Activated CD4-positive, alpha-beta memory T cell treated with anti-CD3 and anti-CD28 coated beads for 36 hours (primary cell): ENCODE results near the gene STARD10. TPM values are rescaled to one million over a fixed set of nuclear protein-coding genes. Genes with fewer than 3 reads are reported as not detected.

Experiments used
- CTCF ChIA-PET: fragments of 350-600 bp; sonication (Branson Sonifier 250); formaldehyde crosslinking; loops from one replicate; lab custom pipeline; 2021; ENCODE audit warnings: antibody characterized with exemption, inconsistent platforms; lab: Charles Lee
- POLR2A ChIA-PET: fragments of 350-600 bp; sonication (Branson Sonifier 250); formaldehyde crosslinking; loops from one replicate; lab custom pipeline; 2021; ENCODE audit warnings: antibody characterized with exemption; lab: Charles Lee
- DNase-seq: peaks from one replicate; pipeline ENCODE4 v3.0.0-alpha.2; 2020
- H3K27ac Mint-ChIP-seq: one replicate; pipeline ENCODE4 v1.8.0; 2021; ENCODE audit warnings: mixed read lengths
- H3K27me3 Mint-ChIP-seq: one replicate; pipeline ENCODE4 v1.8.0; 2021; ENCODE audit warnings: mixed read lengths
- H3K36me3 Mint-ChIP-seq: one replicate; pipeline ENCODE4 v1.8.0; 2021; ENCODE audit warnings: mixed read lengths
- H3K4me1 Mint-ChIP-seq: one replicate; pipeline ENCODE4 v1.8.0; 2021; ENCODE audit warnings: low read depth, mixed read lengths
- H3K4me3 Mint-ChIP-seq: one replicate; pipeline ENCODE4 v1.8.0; 2021; ENCODE audit warnings: mild to moderate bottlenecking, mixed read lengths
- H3K9me3 Mint-ChIP-seq: one replicate; pipeline ENCODE4 v1.8.0; 2021; ENCODE audit warnings: mixed read lengths
- intact Hi-C: fragments of 100-400 bp; cut with micrococcal nuclease; formaldehyde crosslinking; loops from one replicate; pipeline ENCODE4 v1.15.1; 2023
- total RNA-seq, 2 experiments: library from RNA; stranded (reverse); gene quantifications; one replicate each; pipeline ENCODE4 v1.2.3, GENCODE V29; 2021

The STARD10 gene
- total RNA-seq, 2 experiments from 2014 or later: 14.8 to 16.8 TPM

DNA sequence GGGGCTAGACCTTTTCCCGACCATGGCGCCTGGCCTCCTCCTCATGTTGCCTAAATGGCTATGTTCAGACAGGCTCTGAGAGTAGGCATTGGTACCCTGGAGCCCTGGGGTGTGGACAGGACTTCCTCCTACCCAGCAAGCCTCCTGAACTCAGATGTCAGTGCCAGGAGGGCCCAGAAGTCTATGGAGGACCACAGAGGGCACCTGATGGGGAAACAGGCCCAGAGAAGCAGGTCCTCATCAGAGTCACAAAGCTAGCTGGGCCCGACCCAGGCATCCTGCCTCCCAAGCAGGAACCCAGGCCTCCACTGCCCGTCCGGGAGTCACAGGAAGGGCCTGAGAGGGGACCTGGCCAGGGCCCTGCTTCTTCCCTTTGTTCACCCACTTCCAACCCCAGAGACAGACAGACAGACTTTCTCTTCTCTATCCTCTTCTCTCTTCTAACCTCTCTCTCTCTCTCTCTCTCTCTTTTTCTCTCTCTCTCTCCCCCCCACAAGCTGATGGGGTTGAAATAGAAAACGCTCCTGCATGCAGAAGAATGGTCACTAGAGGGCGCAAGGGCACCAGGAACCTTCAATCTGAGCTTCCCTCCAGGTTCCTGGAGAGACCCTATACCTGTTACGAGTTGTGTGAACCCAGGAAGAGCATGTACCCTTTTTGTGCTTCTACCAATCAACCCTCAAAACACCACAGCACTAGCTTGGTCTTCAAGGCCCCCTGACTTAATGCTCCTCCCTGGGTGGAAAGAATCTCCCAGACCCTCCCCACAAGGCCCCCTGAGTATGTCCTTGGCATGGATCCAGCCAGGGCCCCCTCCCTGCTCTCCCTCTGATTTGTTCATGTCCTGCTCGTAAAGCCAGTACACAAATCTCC is 68.8 kb downstream of the STARD10 start:
- intact Hi-C loops: loop anchor here (1.0 to 10.0 kb wide), 5 partner anchors 37 to 520 kb away; partner anchors contain the start of gene FCHSD2
- no peaks in the 10 kb centered on the region for H3K27me3 Mint-ChIP-seq
- peaks cover 27% of the 10 kb centered on the region for H3K4me1 Mint-ChIP-seq
- peaks cover 1% of the 10 kb centered on the region for H3K36me3 Mint-ChIP-seq
- no peaks in the 10 kb centered on the region for H3K9me3 Mint-ChIP-seq
- H3K27ac Mint-ChIP-seq: peak overlapping the region; percentile 59
- DNase-seq: peak; percentile 86
- ChIA-PET POLR2A (interaction anchor here (0.9 to 1.4 kb wide), 4 partner anchors 11 to 91 kb away, joined by 3 to 8 read pairs (median 4); no protein-coding TSS in a partner anchor), CTCF (interaction anchor here (0.6 to 7.9 kb wide), 45 partner anchors 8 to 533 kb away, joined by 3 to 129 read pairs (median 4); partner anchors contain the start of genes ATG16L2, FCHSD2 and STARD10)
- H3K4me3 Mint-ChIP-seq: peak overlapping the region; percentile 47

DNA sequence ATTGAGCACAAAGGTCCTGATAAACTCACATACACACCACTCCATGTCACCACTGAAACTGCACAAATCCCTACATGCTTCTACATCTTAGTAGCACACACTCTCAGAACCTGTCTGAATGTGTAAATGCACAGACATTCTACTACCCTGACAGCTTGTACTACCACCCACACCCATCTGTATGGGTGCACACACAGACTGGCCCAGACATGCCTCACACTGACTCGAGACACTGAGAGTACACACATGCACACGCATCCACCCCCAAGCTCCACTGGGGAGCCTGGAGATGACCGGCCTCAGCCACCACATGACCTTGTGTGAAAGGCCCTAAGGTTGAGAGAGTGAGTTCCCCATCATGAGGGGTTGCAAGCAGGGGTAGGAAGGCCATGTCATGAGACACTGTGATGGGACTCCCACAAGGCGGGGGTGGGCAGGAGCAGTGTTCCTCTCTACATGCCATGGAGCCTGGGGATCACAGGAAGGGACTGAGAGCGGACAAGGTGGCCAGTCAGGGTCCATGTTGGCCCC is 69.8 kb downstream of the STARD10 start:
- H3K4me3 Mint-ChIP-seq: no peak overlapping the region
- intact Hi-C loops: loop anchor here (10.0 kb wide), 2 partner anchors 421 to 521 kb away; partner anchors contain the start of gene FCHSD2
- POLR2A ChIA-PET: interaction anchor here (2.5 kb wide), 1 partner anchor 89 kb away, joined by 12 read pairs; no protein-coding TSS in a partner anchor
- peaks cover 37% of the 10 kb centered on the region for H3K4me1 Mint-ChIP-seq
- peak overlapping the region; percentile 70 for H3K27ac Mint-ChIP-seq
- no peaks in the 10 kb centered on the region for H3K27me3 Mint-ChIP-seq
- CTCF ChIA-PET: interaction anchor here (0.6 to 7.9 kb wide), 10 partner anchors 10 to 454 kb away, joined by 3 to 129 read pairs (median 17); partner anchors contain the start of genes ATG16L2 and STARD10
- H3K9me3 Mint-ChIP-seq: no peaks in the 10 kb centered on the region
- no peak for DNase-seq
- peaks cover 1% of the 10 kb centered on the region for H3K36me3 Mint-ChIP-seq

- peak overlapping the region; percentile 70 for H3K27ac Mint-ChIP-seq
- H3K4me1 Mint-ChIP-seq: peaks cover 43% of the 10 kb centered on the region
- no peaks in the 10 kb centered on the region for H3K27me3 Mint-ChIP-seq
- POLR2A ChIA-PET: interaction anchor here (1.8 to 2.5 kb wide), 2 partner anchors 13 to 90 kb away, joined by 7 to 12 read pairs; no protein-coding TSS in a partner anchor
- no peaks in the 10 kb centered on the region for H3K9me3 Mint-ChIP-seq
- H3K36me3 Mint-ChIP-seq: peaks cover 1% of the 10 kb centered on the region
- intact Hi-C loops: loop anchor here (10.0 kb wide), 2 partner anchors 421 to 521 kb away; partner anchors contain the start of gene FCHSD2
- CTCF ChIA-PET: interaction anchor here (0.6 to 7.9 kb wide), 10 partner anchors 11 to 455 kb away, joined by 3 to 129 read pairs (median 17); partner anchors contain the start of genes ATG16L2 and STARD10
- DNase-seq: no peak
- H3K4me3 Mint-ChIP-seq: no peak overlapping the region
Observed at GRCh38 chr11:72723508-72723907, 70.3 kb downstream of the STARD10 start.

DNA sequence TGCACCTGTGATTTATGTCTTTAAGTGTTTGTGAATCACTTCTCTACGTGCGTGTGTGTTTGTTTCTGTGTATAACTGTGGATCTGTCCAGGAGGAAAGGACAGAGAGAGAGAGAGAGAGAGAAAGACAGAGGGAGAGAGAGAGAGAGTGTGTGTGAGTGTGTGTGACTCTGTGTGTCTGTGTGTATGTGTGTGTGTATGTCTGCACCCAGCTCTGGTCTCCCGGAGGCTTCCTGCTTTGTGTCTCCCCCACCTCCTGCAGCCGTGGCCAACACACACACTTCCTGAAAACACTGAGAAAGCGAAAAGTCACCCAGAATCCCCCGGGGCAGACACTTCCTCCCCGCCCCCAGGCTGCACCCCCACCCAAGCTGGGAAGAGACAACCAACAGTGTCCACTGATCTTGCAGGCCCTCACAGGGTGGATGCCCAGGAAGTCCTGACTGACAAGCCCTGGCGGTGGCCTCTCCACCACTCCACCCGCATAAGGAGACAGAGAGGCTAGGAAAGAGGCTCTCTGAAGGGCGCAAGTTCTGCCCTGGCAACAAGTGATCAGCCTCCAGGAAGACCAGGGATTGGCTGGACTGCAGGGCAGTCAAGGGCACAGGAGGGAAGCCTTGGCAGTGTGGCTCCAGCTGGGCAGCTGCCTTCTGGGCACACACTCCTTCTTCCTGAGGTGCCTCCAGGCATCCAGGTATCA is 71.6 kb downstream of the STARD10 start:
- peaks cover 3% of the 10 kb centered on the region for H3K36me3 Mint-ChIP-seq
- peak; percentile 91 for DNase-seq
- ChIA-PET CTCF (interaction anchor here (1.2 to 7.9 kb wide), 5 partner anchors 15 to 456 kb away, joined by 3 to 129 read pairs (median 18); partner anchors contain the start of gene STARD10), POLR2A (interaction anchor here (1.8 to 3.0 kb wide), 3 partner anchors 14 to 93 kb away, joined by 7 to 12 read pairs (median 8); no protein-coding TSS in a partner anchor)
- no peaks in the 10 kb centered on the region for H3K27me3 Mint-ChIP-seq
- intact Hi-C loops: loop anchor here (1.0 to 10.0 kb wide), 5 partner anchors 14 to 523 kb away; partner anchors contain the start of gene FCHSD2
- peak overlapping the region; percentile 91 for H3K27ac Mint-ChIP-seq
- peaks cover 51% of the 10 kb centered on the region for H3K4me1 Mint-ChIP-seq
- no peaks in the 10 kb centered on the region for H3K9me3 Mint-ChIP-seq
- peak overlapping the region; percentile 90 for H3K4me3 Mint-ChIP-seq

GRCh38 chr11:72721689-72722049 is 72.2 kb downstream of the STARD10 start:
- POLR2A ChIA-PET: interaction anchor here (1.8 to 3.0 kb wide), 3 partner anchors 15 to 94 kb away, joined by 7 to 12 read pairs (median 8); no protein-coding TSS in a partner anchor
- peaks cover 3% of the 10 kb centered on the region for H3K36me3 Mint-ChIP-seq
- intact Hi-C loops: loop anchor here (1.0 to 10.0 kb wide), 5 partner anchors 15 to 523 kb away; partner anchors contain the start of gene FCHSD2
- H3K9me3 Mint-ChIP-seq: no peaks in the 10 kb centered on the region
- H3K4me3 Mint-ChIP-seq: peak overlapping the region; percentile 90
- H3K27ac Mint-ChIP-seq: peak overlapping the region; percentile 91
- CTCF ChIA-PET: interaction anchor here (1.2 to 7.9 kb wide), 4 partner anchors 15 to 91 kb away, joined by 3 to 129 read pairs (median 12); partner anchors contain the start of gene STARD10
- peaks cover 53% of the 10 kb centered on the region for H3K4me1 Mint-ChIP-seq
- H3K27me3 Mint-ChIP-seq: no peaks in the 10 kb centered on the region
- peak; percentile 50 for DNase-seq

- Mint-ChIP-seq H3K4me1 (peaks cover 53% of the 10 kb centered on the region), H3K27me3 (no peaks in the 10 kb centered on the region), H3K4me3 (peak overlapping the region; percentile 90), H3K27ac (peak overlapping the region; percentile 91), H3K9me3 (no peaks in the 10 kb centered on the region), H3K36me3 (peaks cover 3% of the 10 kb centered on the region)
- intact Hi-C loops: loop anchor here (10.0 kb wide), 2 partner anchors 424 to 524 kb away; partner anchors contain the start of gene FCHSD2
- DNase-seq: no peak
- ChIA-PET CTCF (interaction anchor here (2.0 to 7.9 kb wide), 3 partner anchors 37 to 92 kb away, joined by 8 to 129 read pairs (median 18); partner anchors contain the start of gene STARD10), POLR2A (interaction anchor here (3.0 kb wide), 1 partner anchor 94 kb away, joined by 8 read pairs; no protein-coding TSS in a partner anchor)
Observed at GRCh38 chr11:72721276-72721675, 72.6 kb downstream of the STARD10 start.

DNA sequence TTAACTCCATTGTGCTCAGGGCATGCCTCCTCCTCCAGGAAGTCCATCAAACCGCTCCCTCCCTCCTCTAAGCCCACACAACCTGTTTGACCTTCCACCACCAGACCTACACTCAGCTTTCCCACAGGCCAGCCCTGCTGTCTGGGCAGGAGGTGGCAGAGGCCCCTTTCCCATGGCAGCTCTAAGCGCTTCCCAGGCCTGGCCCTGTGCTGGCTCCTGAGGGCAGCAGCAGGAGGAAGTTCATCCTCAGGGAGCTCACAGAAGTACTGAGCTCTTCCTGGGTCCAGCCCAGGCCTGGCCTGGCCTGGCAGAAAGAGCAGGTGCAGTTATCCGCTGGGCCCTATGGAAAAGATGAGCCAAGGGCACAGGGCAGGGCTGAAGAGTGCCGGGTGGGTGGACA is 73.1 kb downstream of the STARD10 start:
- Mint-ChIP-seq H3K4me1 (peaks cover 53% of the 10 kb centered on the region), H3K27me3 (no peaks in the 10 kb centered on the region), H3K36me3 (peaks cover 3% of the 10 kb centered on the region), H3K9me3 (no peaks in the 10 kb centered on the region), H3K27ac (peak overlapping the region; percentile 91), H3K4me3 (peak overlapping the region; percentile 90)
- CTCF ChIA-PET: interaction anchor here (1.1 to 7.9 kb wide), 3 partner anchors 37 to 92 kb away, joined by 6 to 129 read pairs (median 8); partner anchors contain the start of gene STARD10
- intact Hi-C loops: loop anchor here (10.0 kb wide), 2 partner anchors 424 to 524 kb away; partner anchors contain the start of gene FCHSD2
- no peak for DNase-seq
- POLR2A ChIA-PET: interaction anchor here (0.7 to 3.0 kb wide), 2 partner anchors 92 to 95 kb away, joined by 3 to 8 read pairs; no protein-coding TSS in a partner anchor

DNA sequence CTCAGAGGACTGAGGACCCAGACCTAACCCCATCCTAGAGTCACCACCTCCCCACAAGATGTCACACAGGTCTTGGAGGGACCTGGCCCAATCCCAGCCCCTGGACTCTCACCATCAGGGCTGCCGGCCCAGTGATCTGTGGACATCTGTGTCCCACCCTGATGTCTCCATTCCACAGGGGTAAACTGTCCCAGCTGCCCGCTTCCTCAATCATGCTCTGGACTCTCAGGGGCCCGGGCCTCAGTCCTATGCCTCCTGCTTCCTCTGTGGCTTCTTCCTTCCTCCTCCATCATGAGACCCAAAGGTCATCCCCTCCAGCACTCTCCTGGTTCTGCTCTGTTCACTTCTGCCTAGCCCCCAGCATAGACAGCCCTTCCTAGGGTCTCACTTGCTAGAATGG is 73.8 kb downstream of the STARD10 start:
- Mint-ChIP-seq H3K9me3 (no peaks in the 10 kb centered on the region), H3K27me3 (no peaks in the 10 kb centered on the region), H3K4me3 (peak overlapping the region; percentile 90), H3K27ac (peak overlapping the region; percentile 91), H3K4me1 (peaks cover 50% of the 10 kb centered on the region), H3K36me3 (peaks cover 2% of the 10 kb centered on the region)
- ChIA-PET POLR2A (interaction anchor here (3.0 kb wide), 1 partner anchor 96 kb away, joined by 8 read pairs; no protein-coding TSS in a partner anchor), CTCF (interaction anchor here (1.1 to 7.9 kb wide), 3 partner anchors 36 to 93 kb away, joined by 6 to 129 read pairs (median 8); partner anchors contain the start of gene STARD10)
- no peak for DNase-seq
- intact Hi-C loops: loop anchor here (10.0 kb wide), 2 partner anchors 425 to 525 kb away; partner anchors contain the start of gene FCHSD2

GRCh38 chr11:72719551-72719950 is 74.3 kb downstream of the STARD10 start:
- H3K4me1 Mint-ChIP-seq: peaks cover 54% of the 10 kb centered on the region
- CTCF ChIA-PET: interaction anchor here (2.6 kb wide), 1 partner anchor 36 kb away, joined by 8 read pairs; no protein-coding TSS in a partner anchor
- peak overlapping the region; percentile 91 for H3K27ac Mint-ChIP-seq
- POLR2A ChIA-PET: no interaction called here
- intact Hi-C loops: no loop called here
- peak overlapping the region; percentile 90 for H3K4me3 Mint-ChIP-seq
- H3K27me3 Mint-ChIP-seq: no peaks in the 10 kb centered on the region
- H3K36me3 Mint-ChIP-seq: peaks cover 2% of the 10 kb centered on the region
- H3K9me3 Mint-ChIP-seq: no peaks in the 10 kb centered on the region
- DNase-seq: no peak

- H3K4me3 Mint-ChIP-seq: no peak overlapping the region
- ChIA-PET CTCF (interaction anchor here (2.6 kb wide), 1 partner anchor 35 kb away, joined by 8 read pairs; no protein-coding TSS in a partner anchor), POLR2A (no interaction called here)
- no peak overlapping the region for H3K27ac Mint-ChIP-seq
- intact Hi-C loops: no loop called here
- H3K4me1 Mint-ChIP-seq: peaks cover 54% of the 10 kb centered on the region
- DNase-seq: no peak
- peaks cover 2% of the 10 kb centered on the region for H3K36me3 Mint-ChIP-seq
- no peaks in the 10 kb centered on the region for H3K9me3 Mint-ChIP-seq
- no peaks in the 10 kb centered on the region for H3K27me3 Mint-ChIP-seq
Observed at GRCh38 chr11:72719144-72719543, 74.7 kb downstream of the STARD10 start.
